Body of pancreas (tissue), 4 donors: ENCODE measurements around the gene GLIS1. TPM values are rescaled to one million over a fixed set of nuclear protein-coding genes. Genes with fewer than 3 reads are reported as not detected.

Experiments used
- ATAC-seq: fragments of 150-250 bp; one replicate; pipeline ENCODE4 v1.9.1; 2016
- DNase-seq, 4 donors: peaks; one replicate each; pipeline ENCODE4 v3.0.0-alpha.2; 2019
- H3K27ac ChIP-seq, 4 donors: fragments of 200-600 bp; sonication (generic); 1 replicate in 3 of 4; 2 replicates in 1 of 4; pipeline versions ENCODE4 v1.5.1 to v1.6.1; 2016 to 2019; ENCODE audit warnings: mild to moderate bottlenecking in 1 of 4, mixed read lengths in 1 of 4, moderate library complexity in 1 of 4
- H3K27me3 ChIP-seq, 2 donors: fragments of 200-600 bp; sonication (generic); one replicate each; pipeline ENCODE4 v1.6.0; 2016; ENCODE audit warnings: mild to moderate bottlenecking in 1 of 2
- H3K36me3 ChIP-seq, 2 donors: fragments of 200-600 bp; sonication (generic); replicated peaks in 1 of 2; 2 replicates each; pipeline ENCODE4 v1.5.1; 2016; ENCODE audit warnings: low read depth in 2 of 2; ENCODE audit not compliant: insufficient read depth in 1 of 2
- H3K4me1 ChIP-seq: fragments of 200-600 bp; sonication (generic); one replicate; pipeline ENCODE4 v1.6.0; 2016
- H3K4me3 ChIP-seq, 2 donors: fragments of 200-600 bp; sonication (generic); 1 replicate in 1 of 2; 2 replicates in 1 of 2; pipeline ENCODE4 v1.5.1; 2016 to 2019
- H3K9me3 ChIP-seq, 3 donors: fragments of 200-600 bp; sonication (generic); 1 replicate in 2 of 3; 2 replicates in 1 of 3; pipeline ENCODE4 v1.5.1; 2016
- CTCF ChIP-seq, 7 experiments: fragments of 450-650 bp in 4 of 7; fragments of 200-600 bp in 3 of 7; sonication (generic) in 3 of 7; IDR thresholded peaks; one replicate each; pipeline ENCODE4 v1.5.1; 2016 to 2019; ENCODE audit warnings: antibody characterized with exemption in 7 of 7
- POLR2A ChIP-seq, 3 donors: fragments of 450-650 bp; IDR thresholded peaks; one replicate each; pipeline ENCODE4 v1.6.1; 2016; ENCODE audit warnings: antibody characterized with exemption in 3 of 3, mild to moderate bottlenecking in 2 of 3
- WGBS, 2 donors: methylation state at CpG; one replicate each; pipeline ENCODE4 v1.1.5; 2017; 5-methylcytosine and 5-hydroxymethylcytosine counted together
- intact Hi-C: fragments of 100-400 bp; cut with DNase I; formaldehyde crosslinking; loops from one replicate; pipeline ENCODE4 v1.15.1; 2023
- total RNA-seq, 2 donors: library from RNA; depleted of rRNA; stranded (reverse); fragments of >200 nt; gene quantifications; one replicate each; pipeline ENCODE4 v1.1.0, GENCODE V29; 2016

The GLIS1 gene
- total RNA-seq, 2 donors from 2014 or later = 0.33 TPM; not detected in 1

- ATAC-seq = no peak
- H3K4me1 ChIP-seq = no peaks in the 10 kb centered on the region
- no peaks in the 10 kb centered on the region for H3K36me3 ChIP-seq
- no peak for TF ChIP-seq POLR2A (IDR thresholded peaks at IDR 0.05)
- TF ChIP-seq CTCF (IDR thresholded peaks at IDR 0.05) = no peak
- no peak overlapping the region for H3K4me3 ChIP-seq
- no peaks in the 10 kb centered on the region for H3K27me3 ChIP-seq
- intact Hi-C loops = no loop called here
- H3K27ac ChIP-seq = no peak overlapping the region
- no peaks in the 10 kb centered on the region for H3K9me3 ChIP-seq
- 73% methylated on average over 9 to 14 of the region's 14 CpGs for WGBS, 2 donors
- no peak for DNase-seq
Observed at GRCh38 chr1:53637511-53638359, 101.2 kb downstream of the GLIS1 start.

GRCh38 chr1:53636621-53637171 is 102.3 kb downstream of the GLIS1 start:
- no peak overlapping the region for H3K27ac ChIP-seq
- H3K4me1 ChIP-seq = no peaks in the 10 kb centered on the region
- intact Hi-C loops = no loop called here
- H3K36me3 ChIP-seq = no peaks in the 10 kb centered on the region
- no peaks in the 10 kb centered on the region for H3K27me3 ChIP-seq
- TF ChIP-seq CTCF (IDR thresholded peaks at IDR 0.05) (no peak), POLR2A (IDR thresholded peaks at IDR 0.05) (no peak)
- no peaks in the 10 kb centered on the region for H3K9me3 ChIP-seq
- no peak for DNase-seq
- ATAC-seq = no peak
- 84% methylated on average over 8 to 11 of the region's 11 CpGs for WGBS, 2 donors
- H3K4me3 ChIP-seq = no peak overlapping the region

GRCh38 chr1:53634571-53634979 is 104.4 kb downstream of the GLIS1 start:
- 77 to 84% methylated on average over 6 to 10 of the region's 10 CpGs for WGBS, 2 donors
- DNase-seq (no peak), ATAC-seq (no peak)
- TF ChIP-seq POLR2A (IDR thresholded peaks at IDR 0.05) = no peak
- TF ChIP-seq CTCF (IDR thresholded peaks at IDR 0.05) = no peak
- intact Hi-C loops = no loop called here
- H3K4me1 ChIP-seq = no peaks in the 10 kb centered on the region
- no peaks in the 10 kb centered on the region for H3K27me3 ChIP-seq
- H3K9me3 ChIP-seq = no peaks in the 10 kb centered on the region
- no peaks in the 10 kb centered on the region for H3K36me3 ChIP-seq
- H3K4me3 ChIP-seq = no peak overlapping the region
- H3K27ac ChIP-seq = no peak overlapping the region

- Histone ChIP-seq H3K4me3 (no peak overlapping the region), H3K27ac (no peak overlapping the region), H3K36me3 (no peaks in the 10 kb centered on the region), H3K4me1 (no peaks in the 10 kb centered on the region), H3K27me3 (no peaks in the 10 kb centered on the region), H3K9me3 (no peaks in the 10 kb centered on the region)
- intact Hi-C loops = no loop called here
- no peak for DNase-seq
- WGBS, 2 donors = 79 to 84% methylated on average over 13 of the region's 13 CpGs
- no peak for ATAC-seq
- no peak for TF ChIP-seq POLR2A (IDR thresholded peaks at IDR 0.05)
- TF ChIP-seq CTCF (IDR thresholded peaks at IDR 0.05) = no peak
Observed at GRCh38 chr1:53633073-53633704, 105.8 kb downstream of the GLIS1 start.
